GM21717 (cell line): ENCODE data around the gene BEST3.
"Not testable (repeated sequence)": the region's sequence is repeated elsewhere in the genome, so short reads cannot be mapped to it uniquely, and the experiment has no call there.

ENCODE experiments used
- ATAC-seq: cut with Tn5 transposase; IDR thresholded peaks from one replicate; pipeline ENCODE4 v1.9.1; 2021; ENCODE audit warnings: mild to moderate bottlenecking, moderate library complexity; ENCODE audit not compliant: unreplicated experiment

BEST3 gene

GRCh38 chr12:69688471-69689427 lies 10.4 kb downstream of the BEST3 start:
- ATAC-seq = peak; percentile 82

GRCh38 chr12:69688021-69688420 lies 11.1 kb downstream of the BEST3 start:
- ATAC-seq = no peak

- ATAC-seq = no peak
Measured at GRCh38 chr12:69687390-69687789, 11.7 kb downstream of the BEST3 start.

GRCh38 chr12:69686731-69687130 lies 12.4 kb downstream of the BEST3 start:
- no peak for ATAC-seq

GRCh38 chr12:69685810-69686209 lies 13.3 kb downstream of the BEST3 start:
- no peak for ATAC-seq

GRCh38 chr12:69684466-69684865 lies 14.6 kb downstream of the BEST3 start:
- no peak for ATAC-seq

GRCh38 chr12:69682110-69682755 lies 16.9 kb downstream of the BEST3 start:
- no peak for ATAC-seq

GRCh38 chr12:69679119-69679518 lies 20.0 kb downstream of the BEST3 start:
- ATAC-seq = no peak

GRCh38 chr12:69676257-69677012 lies 22.7 kb downstream of the BEST3 start:
- ATAC-seq = no peak

GRCh38 chr12:69672195-69672594 lies 26.9 kb downstream of the BEST3 start:
- ATAC-seq = no peak

- ATAC-seq = no peak
Measured at GRCh38 chr12:69671597-69671996, 27.5 kb downstream of the BEST3 start.

- ATAC-seq = no peak
Measured at GRCh38 chr12:69666798-69667197, 32.3 kb downstream of the BEST3 start.

- ATAC-seq = not testable (repeated sequence)
Measured at GRCh38 chr12:69664930-69665377, 34.1 kb downstream of the BEST3 start.

GRCh38 chr12:69663726-69664125 lies 35.4 kb downstream of the BEST3 start:
- ATAC-seq = no peak

- ATAC-seq = no peak
Measured at GRCh38 chr12:69662764-69663163, 36.3 kb downstream of the BEST3 start.

- ATAC-seq = no peak
Measured at GRCh38 chr12:69661386-69661785, 37.7 kb downstream of the BEST3 start.

GRCh38 chr12:69660164-69660863 lies 38.8 kb downstream of the BEST3 start:
- no peak for ATAC-seq

GRCh38 chr12:69658203-69658602 lies 40.9 kb downstream of the BEST3 start:
- no peak for ATAC-seq

GRCh38 chr12:69657376-69658137 lies 41.5 kb downstream of the BEST3 start:
- ATAC-seq = no peak
